Coronary artery (tissue), 2 donors: ENCODE measurements around the gene ZNF44.

Experiments
- DNase-seq: peaks from one replicate; pipeline ENCODE4 v3.0.0-alpha.2; 2017; ENCODE audit warnings: low spot score
- H3K27ac ChIP-seq, 2 donors: fragments of 200-600 bp; sonication (generic); one replicate each; pipeline ENCODE4 v1.5.1; 2016 to 2019
- H3K4me3 ChIP-seq: fragments of 200-600 bp; sonication (generic); 2 replicates; pipeline ENCODE4 v1.5.1; 2016; ENCODE audit warnings: mild to moderate bottlenecking, moderate library complexity
- TF ChIP-seq, protein P1 (sequence below): fragments of 200-600 bp; sonication (generic); IDR thresholded peaks from one replicate; pipeline ENCODE4 v1.5.1; 2019; ENCODE audit warnings: antibody characterized with exemption

Gene ZNF44

DNA sequence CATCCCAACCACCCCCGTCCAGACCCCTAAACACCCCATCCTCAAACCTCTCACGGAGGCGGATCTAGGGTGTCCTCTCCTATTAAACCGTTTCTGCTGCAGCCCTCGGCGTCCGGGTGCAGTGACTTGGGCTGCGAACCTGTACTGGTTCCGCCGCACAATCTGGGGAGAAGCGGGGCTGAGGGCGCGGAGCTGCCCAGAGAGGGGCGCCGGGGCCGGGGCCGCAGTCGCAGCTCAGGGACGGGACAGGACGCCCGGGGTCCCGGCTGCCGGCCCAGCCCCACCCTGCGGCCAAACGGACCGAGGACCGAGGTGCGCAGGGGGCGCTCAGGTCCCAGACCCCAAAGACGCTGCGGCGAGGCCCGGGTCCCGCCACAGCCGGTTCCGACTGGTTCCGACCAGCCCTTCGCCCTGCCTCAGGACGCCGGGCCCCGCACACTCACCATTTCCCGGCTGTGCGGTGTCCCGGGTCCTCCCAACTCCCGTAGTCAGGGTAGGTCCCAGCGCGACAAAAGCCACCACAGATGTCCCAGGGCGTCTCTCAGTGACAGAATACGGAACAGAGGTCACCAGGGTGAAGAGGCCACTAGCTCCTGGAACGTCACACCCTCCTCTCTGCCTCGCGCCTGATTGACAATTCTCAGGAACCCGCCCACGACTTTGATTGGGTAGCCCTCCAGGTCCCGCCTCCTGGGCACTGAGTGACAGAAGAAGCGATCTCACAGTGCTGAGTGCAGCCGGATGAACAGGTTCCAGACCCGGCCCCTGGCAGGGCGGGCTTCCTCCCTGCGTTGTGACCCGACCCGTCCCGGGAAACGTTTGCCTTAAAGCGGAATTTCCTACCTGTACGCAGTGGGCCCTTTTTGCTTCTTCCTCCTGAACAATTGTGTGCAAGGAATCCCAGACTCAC is at the start of gene ZNF44:
ZNF44 (minus strand) TSS at position 635 of the 910 bp plus-strand sequence; CDS start at position 446, 189 bp downstream.
- peak within 1 kb of the TSS; percentile 93 to 99 for H3K27ac ChIP-seq
- H3K4me3 ChIP-seq: peak within 1 kb of the TSS; percentile 98
- peak; percentile 98 for DNase-seq
- TF ChIP-seq, protein P1, sequence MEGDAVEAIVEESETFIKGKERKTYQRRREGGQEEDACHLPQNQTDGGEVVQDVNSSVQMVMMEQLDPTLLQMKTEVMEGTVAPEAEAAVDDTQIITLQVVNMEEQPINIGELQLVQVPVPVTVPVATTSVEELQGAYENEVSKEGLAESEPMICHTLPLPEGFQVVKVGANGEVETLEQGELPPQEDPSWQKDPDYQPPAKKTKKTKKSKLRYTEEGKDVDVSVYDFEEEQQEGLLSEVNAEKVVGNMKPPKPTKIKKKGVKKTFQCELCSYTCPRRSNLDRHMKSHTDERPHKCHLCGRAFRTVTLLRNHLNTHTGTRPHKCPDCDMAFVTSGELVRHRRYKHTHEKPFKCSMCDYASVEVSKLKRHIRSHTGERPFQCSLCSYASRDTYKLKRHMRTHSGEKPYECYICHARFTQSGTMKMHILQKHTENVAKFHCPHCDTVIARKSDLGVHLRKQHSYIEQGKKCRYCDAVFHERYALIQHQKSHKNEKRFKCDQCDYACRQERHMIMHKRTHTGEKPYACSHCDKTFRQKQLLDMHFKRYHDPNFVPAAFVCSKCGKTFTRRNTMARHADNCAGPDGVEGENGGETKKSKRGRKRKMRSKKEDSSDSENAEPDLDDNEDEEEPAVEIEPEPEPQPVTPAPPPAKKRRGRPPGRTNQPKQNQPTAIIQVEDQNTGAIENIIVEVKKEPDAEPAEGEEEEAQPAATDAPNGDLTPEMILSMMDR: no peak

- TF ChIP-seq, protein P1: no peak
- Histone ChIP-seq H3K4me3 (peak within 1 kb of the TSS; percentile 90), H3K27ac (peak within 1 kb of the TSS; percentile 90 to 95)
- DNase-seq: peak; percentile 98
Observed at GRCh38 chr19:12333162-12334159, 38.8 kb upstream of the ZNF44 start, which contains the start of gene ZNF563. Gene ZNF563, minus strand, starts transcription at chr19:12333633. Its CDS starts 151 bp downstream, at chr19:12333482.

GRCh38 chr19:12331211-12331941 is 36.7 kb upstream of the ZNF44 start:
- DNase-seq: no peak
- Histone ChIP-seq H3K4me3 (no peak overlapping the region), H3K27ac (no peak overlapping the region)
- TF ChIP-seq, protein P1: no peak

DNA sequence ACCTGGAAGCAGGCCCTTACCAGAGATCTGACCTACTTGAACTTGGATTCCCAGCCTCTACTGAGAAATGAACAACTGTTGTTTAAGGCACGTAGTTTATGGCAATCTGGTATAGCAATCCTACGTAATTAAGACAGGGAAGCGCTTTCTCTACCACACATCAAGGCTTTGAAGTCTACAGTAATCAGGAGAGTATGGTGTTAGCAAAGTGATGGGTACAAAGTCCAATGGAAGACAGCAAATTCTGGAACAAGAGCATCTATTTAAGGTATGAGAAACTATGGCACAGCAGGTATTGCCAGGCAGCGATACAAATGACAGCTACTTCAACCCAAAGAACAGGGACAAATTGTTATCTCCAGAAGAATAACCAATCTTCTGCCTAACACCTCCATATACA is 35.7 kb upstream of the ZNF44 start:
- H3K27ac ChIP-seq: no peak overlapping the region
- TF ChIP-seq, protein P1: no peak
- DNase-seq: no peak
- no peak overlapping the region for H3K4me3 ChIP-seq

DNA sequence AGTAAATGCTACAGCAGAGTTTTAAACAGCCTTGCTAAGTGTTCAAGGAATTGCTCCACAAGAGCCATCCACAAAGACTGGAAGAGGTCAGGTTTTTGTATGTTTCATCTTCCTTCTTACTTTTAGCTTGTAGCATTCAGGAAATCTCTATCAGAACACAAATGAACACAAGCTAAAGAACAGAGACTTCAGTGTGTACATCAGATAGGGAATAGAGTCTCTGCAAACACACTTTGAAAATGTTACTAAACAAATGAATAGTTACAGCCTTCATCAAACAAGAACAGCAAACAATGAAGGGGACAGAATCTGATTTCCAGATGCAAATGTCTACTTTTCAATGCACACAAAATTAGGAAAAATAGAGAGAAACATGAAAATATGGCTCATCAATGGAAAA is 31.0 kb upstream of the ZNF44 start:
- no peak overlapping the region for H3K4me3 ChIP-seq
- DNase-seq: no peak
- TF ChIP-seq, protein P1: no peak
- no peak overlapping the region for H3K27ac ChIP-seq

GRCh38 chr19:12318782-12319413 is 24.2 kb upstream of the ZNF44 start:
- DNase-seq: no peak
- Histone ChIP-seq H3K27ac (no peak overlapping the region), H3K4me3 (no peak overlapping the region)
- TF ChIP-seq, protein P1: no peak
